ENCODE data around the gene CTNS.

CTNS gene

DNA sequence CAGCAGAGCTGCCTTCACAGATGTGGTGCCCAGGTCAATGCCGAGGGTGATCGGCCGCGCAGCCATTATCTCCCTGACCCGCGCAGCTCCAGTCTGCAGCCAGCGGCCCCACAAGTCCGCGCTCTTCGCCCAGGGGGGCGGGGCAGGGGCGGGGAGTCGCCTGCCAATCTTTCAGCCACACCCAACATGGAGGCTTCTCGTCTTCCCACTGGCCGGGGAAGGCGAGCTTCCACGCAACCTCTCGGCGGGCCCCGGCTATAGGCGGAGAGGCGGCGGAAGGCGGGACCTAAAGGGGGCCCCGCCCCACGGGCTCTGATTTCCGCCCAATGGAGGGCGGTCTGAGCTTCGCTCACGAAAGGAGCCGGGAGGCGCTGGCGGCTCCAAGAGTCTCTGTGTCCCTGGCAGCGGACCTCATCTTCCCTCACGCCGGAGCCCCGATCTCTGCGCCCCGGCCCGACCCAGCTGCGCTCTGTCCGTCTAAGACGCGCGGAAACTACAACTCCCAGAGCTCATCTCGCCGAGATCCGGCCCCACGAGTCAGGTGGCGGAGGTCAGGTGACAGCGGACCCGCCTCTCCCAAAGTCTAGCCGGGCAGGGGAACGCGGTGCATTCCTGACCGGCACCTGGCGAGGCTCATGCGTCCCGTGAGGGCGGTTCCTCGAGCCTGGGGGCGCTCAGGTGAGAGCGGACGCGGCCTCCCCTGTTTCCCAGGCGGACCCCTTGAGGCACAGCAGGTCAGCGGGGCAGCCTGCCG lies at the start of gene CTNS, which contains the start of gene SHPK:
Gene CTNS (plus strand): TSS at position 607 of the 754 bp plus-strand sequence. CDS start 3,447 bp downstream, outside the sequence.
Gene SHPK (minus strand): TSS at position 97 of the 754 bp plus-strand sequence. CDS start 31 bp downstream, at position 66.
- peak; percentile 97 for DNase-seq (ENCODE audit: low spot score)

DNA sequence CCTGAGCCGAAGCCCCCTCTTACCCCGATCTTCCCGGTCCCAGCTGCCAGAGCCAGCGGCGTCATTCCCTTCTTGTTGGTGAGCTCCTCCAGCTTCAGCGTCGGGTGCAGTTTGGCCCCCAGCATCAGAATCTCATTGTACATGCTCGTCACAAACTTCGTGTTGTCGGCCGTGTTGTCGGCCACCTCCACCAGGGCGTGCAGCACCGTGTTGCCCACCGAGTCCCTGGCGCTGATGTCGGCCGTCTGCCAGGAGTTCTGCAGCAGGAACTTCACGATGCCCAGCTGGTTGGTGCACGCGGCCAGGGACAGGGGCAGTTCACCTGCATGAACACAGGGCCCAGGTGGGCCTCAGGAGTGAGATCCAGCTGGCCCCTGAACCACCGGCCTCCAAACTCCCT lies 46.8 kb upstream of the CTNS start:
- no peak for DNase-seq (ENCODE audit: low spot score)

DNA sequence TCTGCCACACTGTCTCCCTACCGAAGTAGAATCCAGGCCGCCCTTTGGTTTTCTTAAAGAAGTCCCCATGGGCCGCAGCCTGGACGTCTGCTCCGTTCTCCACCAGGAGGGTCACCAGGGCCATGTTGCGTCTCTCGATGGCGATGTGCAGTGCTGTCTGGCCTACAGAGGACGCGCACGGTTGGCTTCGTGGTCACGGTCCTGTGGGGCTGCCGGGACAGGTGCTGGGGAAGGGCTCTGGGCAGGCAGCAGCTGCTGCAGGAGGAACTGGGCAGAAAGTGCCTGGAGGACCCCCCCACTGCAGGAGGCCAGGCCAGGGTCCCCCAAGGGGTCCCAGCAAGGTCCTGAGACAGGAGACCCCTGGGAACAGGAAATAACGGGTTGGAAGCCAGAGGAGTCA lies 46.3 kb upstream of the CTNS start:
- no peak for DNase-seq (ENCODE audit: low spot score)

DNA sequence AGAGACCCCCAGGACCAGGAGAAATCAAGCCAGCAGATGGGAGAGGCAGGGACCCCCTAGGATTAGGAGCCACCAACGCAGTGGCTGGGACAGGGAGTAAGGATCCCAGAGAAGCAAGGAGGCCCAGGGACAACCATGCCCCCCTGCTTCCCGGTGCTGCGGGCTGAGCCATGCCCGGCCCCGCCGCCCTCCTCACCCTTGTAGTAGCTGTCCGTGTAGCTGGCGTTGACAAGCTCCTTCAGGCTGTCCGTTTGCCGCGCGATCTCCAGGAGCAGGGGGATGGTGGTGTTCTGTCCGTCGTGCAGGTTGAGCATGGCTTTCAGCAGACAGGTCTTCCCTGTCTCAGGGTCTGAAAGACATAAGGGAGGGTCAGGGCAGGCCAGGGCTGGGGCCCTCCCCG lies 45.8 kb upstream of the CTNS start:
- no peak for DNase-seq (ENCODE audit: low spot score)

DNA sequence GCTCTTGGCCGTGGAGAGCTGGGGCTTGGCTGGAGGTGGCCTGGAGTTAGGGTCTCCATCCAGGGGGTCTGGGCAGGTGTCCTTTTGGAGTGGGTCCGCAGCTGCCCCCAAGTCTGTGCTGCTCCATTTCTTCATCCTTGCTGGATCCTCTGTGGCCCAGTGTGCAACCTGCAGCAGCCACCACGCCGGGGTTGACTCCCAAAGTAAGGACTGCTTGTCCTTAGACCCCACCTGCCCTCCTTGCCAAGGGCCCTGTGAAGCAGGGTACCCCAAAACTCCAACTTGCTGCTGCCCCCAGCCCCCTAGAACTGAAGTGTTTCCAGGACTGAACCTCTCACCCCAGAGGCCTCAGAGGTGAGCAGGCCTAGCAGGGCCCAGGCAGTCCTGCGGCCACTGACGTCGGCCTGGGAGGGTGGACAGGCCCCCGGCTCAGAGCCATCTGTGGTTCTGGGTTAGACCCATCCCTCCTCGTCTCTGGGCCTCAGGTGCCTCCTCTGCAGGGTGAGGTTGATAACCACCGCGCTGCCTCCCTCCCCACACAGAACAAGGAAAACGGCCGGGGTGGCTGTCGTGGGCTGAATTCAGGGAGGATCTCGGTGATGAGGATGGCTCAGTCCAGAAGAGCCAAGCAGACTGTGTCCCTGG lies 44.2 kb upstream of the CTNS start:
- no peak for DNase-seq (ENCODE audit: low spot score)

DNA sequence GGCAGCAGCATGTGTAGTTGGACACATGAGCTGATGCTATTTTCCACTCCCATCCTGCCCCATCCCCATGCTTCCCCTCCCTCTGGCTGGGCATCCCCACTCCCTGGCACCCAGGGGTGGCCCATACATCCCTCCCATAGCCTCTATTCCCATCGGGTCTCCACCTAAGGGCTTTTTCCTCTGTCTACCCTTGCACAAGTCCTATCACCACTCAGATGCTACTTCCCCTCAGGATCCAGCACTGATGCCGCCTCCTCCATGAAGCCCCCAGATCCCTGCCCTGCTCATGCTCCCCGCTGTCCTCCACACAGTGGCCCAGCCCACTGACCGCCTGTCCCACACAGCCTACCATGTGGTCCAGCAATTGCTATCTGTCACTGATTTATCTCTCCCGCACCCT lies 43.2 kb upstream of the CTNS start:
- no peak for DNase-seq (ENCODE audit: low spot score)

DNA sequence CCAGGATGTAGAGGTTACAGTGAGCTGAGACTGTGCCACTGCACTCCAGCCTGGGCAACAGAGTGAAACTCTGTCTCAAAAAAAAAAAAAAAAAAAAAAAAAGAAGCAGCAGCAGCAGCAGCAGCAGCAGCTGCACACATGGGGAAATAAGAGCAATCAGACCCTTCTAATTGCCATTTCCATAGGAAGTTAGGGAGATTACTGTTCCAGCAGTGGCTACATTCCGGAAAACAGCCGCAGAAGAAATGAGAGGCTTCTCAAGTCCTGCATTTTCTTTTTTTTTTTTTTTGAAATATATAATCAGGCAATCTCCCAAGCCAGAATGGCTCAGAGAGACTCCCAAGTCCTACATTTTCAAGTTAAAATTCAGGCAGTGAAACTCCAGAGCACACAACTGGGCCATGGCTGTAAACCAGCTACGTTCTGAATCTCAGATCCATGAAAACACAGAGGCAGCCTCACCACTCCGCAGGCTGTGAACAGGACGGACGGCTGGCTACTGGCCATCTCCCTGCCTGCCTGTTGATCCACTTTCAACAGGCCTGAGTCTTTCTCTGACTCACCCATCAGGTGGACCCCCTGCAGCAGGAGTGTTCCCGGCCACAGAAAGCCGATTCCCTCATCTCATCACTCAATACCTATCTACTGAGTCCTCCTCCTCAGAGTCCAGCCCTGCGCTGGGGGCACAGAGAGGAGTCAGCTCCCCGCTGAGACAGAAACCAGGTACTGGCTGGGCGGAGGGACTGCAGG lies 42.3 kb upstream of the CTNS start:
- no peak for DNase-seq (ENCODE audit: low spot score)

DNA sequence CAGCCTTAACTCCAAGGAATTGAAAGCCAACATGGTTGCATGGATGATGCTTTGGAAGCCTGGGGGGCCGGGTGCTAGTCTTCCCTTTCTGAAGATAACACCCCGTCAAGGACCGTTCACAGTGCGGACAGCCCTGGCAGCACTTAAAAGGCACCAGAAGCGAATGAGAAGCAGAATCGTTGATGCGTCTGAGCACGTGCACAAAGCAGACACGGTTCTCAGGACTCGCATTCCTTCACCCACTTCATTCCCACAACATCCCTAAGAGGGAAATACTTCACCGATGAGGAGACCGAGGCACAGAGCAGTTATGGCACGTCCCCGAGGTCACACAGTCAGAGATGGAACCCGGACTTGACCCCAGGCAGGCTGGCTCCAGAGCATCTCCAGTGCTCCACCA lies 41.6 kb upstream of the CTNS start:
- no peak for DNase-seq (ENCODE audit: low spot score)

DNA sequence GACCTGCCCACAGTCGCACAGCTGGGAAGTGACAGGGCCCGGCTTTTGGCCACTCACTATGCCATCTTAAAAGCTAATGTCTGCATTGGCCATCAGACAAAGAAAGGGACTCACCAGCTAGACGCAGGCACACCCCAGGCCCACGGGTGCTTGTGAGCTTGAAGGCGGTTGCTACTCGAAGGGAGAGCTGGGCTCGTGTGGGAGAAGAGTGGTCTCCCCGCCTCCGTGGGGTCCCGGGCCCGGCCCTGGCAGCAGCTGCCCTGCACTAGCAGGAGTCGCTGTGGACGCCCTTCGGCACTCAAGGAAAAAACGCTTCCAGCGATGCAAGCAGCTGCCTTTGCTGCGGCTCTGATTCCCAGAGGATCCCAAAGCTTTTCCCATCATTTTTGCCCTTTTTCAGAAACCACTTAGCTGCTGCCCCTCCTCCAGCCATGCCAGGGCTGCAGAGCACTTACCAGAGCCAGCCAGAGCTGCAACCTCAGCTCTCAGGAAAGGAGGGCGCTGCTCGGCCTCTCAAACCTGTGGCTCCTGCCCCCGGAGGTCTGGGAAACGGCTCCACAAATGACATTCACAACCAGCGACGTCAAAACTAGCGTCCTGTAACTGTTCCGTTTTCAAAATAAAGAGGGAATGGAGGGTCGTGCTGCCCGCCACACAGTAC lies 39.6 kb upstream of the CTNS start:
- no peak for DNase-seq (ENCODE audit: low spot score)

DNA sequence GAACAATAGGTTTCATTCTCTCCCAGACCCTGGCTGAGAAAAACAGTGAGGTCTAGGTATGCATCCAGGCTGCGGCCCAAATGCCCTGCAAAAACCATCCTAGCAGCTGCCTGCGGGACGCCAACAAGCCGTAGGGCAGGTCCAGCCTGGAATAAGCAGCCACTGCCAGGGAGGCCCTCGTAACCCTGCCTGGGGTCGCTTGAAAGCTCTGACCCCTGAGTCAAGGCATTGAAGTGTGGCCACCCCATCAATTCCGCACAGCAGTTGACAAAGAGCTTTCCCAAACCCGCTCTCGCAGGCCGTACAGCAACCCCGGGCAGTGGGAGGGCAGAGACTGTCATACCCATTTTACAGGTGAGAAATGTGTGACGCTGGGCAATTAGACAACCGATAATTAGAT lies 38.5 kb upstream of the CTNS start:
- no peak for DNase-seq (ENCODE audit: low spot score)

DNA sequence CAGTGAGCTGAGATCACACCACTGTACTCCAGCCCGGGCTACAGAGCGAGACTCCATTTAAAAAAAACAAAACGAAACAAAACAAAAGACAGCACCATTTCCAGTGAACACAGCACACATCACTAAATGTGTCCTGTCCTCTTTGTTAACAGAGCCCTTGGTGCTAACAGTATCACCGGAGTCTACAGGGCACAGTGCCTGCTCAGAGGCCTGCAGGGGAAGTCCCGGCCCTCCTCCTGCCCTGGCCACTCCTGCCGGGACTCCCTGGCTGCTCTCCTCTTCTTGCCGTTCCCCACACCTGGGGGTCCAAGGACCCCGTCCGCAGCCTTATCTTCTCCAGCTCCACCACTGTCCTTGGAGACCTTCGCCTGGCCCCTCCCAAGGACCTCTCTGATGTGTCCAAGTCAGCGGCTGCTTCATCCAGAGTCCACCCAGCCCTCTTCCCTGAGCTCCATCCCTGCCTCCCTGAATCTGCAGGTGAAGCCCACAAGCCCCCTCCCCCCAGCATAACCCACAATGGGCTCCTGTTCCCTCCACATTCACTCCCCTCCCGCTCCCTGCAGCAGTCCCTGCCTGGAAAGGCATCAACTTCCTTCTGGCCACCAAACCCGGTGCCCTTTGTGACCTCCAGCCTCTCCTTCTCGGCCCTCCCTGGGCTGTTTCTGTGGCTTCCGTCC lies 35.9 kb upstream of the CTNS start:
- DNase-seq (ENCODE audit: low spot score) = no peak

DNA sequence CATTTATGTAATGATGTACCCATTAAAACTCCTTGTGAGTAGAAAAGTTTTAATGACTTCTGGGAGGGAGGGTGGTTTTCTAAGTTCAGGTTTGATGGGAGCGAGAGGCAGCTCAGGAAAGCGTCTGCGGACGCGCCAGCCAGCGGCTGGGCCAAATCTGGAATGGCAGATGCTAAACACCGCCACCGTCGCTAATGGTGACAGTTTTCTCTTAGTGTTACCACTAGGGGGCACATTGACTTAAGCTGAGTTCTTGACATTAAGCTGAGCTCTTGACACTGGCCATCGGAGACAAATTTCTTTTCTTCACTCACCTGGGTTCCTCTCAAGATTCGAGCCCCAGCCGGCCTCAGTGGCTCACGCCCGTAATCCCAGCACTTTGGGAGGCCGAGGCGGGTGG lies 34.1 kb upstream of the CTNS start:
- peak; percentile 14 for DNase-seq (ENCODE audit: low spot score)

DNA sequence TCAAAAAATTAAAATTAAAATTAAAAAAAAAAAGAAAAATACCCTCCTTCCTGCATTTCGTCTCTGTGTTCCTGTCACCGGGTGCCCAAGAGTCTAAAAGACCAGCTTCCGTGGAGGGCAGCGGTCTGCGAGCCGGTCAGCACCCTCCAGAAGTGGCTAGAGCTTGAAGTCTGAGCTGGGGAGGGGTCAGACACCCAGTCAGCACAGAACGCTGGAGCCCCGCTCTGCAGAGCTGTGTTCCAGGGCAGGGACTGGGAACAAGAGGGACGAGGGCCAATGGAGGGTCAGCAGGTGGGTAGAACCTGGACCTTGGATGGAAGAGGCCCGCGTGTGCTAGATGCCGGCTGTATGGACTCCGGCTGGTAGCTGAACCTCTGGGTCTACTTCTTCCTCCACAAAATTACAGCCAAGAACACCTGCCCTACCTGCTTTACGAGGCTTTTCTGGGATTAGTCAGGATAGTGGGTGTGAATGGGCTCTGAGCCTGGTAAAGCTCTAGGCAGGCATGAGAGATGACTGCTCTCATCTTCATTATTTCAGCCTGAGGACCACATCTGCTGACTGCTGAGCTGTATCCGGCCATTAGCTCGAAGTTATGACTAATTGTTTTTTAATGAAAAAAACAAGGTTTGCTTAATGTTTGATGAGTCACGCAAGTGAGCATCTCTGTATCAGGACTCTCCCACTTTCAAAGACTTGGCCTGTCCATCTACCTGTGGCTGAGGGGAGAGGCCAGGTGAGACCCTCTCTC lies 33.3 kb upstream of the CTNS start:
- DNase-seq (ENCODE audit: low spot score) = peak; percentile 69

DNA sequence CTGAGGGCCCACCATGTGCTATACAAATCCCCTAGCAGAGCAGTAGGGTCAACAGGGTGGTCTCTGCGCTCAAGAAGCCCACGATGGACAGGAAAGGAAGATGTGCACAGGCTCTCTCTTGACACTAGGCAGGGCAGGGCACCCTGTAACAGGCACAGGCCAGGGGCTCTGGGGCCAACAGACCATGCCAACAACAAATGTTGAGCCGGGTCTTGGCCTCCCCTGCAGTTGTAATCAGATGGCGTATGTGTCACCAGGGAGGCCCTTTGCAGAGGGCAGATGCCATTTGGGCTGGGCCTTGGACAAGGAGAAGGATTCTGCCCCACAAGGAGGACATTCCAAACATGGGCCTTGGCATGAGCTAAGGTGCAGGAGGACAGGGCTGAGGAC lies 32.7 kb upstream of the CTNS start:
- DNase-seq (ENCODE audit: low spot score) = no peak

DNA sequence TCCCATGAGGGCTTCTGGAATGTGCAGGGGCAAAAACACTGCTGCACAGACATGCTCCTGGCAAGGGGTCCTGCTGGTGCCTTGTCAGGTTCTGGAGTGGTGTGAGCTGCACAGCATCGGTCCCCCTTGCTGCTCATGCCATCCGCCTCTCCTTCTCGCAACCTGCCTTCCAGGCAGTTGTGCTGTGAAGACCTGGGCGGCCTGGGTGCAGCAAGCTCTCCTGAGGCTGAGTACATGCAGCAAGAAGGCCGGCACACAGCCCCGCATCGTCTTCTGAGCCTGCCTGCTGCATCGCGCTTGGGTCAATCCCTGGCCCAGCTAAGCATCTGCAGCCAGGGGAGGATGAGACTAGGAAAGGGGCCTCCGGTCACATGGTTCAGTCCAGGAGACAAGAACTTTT lies 26.9 kb upstream of the CTNS start:
- no peak for DNase-seq (ENCODE audit: low spot score)

DNA sequence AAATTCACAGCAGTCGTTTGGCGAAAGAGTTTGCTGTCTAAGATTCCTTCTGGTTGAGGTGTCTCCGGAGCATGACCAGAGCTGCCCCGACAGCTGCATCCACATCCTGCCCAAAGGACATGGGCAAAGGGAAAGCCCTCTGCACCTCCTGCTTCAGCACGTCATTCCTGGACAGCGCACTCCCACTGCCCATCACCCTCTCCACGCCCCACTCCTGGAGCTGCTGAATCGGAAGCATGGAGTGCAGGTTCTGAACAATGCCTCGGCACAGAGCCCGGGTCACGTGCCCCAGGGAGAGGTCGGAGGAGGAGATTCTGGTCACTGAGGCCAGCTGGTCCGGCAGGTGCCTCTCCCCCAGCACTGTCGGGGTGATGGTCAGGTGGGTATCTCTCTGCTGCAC lies 26.0 kb upstream of the CTNS start:
- no peak for DNase-seq (ENCODE audit: low spot score)

DNA sequence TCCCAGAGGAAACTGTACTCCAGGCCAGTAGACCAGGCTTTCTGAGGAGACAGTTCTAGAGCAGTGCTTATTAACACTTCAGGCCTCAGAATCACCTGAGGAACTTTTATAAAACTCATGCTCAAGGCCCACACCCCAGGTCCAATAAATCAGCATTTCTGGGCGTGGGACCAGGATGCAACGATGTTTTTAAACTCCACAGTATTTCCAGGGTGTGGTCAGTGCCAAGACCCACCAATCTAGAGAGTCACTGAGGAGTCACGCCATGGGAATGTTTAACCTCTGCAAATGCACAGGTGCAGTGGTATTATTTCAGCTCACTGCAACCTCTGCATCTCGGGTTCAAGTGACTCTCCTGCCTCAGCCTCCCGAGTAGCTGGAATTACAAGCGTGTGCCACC lies 23.4 kb upstream of the CTNS start:
- no peak for DNase-seq (ENCODE audit: low spot score)

DNA sequence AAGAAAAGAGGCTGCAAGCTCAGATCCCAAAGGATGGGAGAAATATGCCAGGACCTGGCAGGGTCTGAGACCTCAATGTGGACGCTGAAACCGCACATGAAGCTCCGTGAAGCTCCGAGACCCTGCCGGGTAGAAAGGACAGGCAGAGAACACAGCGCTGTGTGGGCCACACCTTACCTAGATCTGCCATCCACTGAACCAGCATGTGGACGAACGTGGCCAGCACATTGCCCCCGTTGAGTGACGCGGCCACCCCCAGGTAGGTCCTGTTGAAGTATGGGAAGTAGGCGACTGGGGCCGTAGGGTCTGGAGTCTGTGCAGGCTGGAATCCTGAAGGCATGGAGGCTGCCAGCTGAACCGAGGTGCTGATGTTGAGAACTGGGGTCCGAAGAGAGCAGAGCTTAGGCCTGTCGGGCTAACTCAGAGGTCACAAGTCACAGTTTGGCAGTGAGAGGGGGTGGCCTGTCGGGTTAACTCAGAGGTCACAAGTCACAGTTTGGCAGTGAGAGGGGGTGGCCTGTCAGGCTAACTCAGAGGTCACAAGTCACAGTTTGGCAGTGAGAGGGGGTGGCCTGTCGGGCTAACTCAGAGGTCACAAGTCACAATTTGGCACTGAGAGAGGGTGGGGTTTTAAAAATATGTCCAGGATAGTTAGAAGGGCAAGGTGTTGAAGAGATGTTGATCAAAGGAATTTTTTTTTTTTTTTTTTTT lies 21.2 kb upstream of the CTNS start:
- no peak for DNase-seq (ENCODE audit: low spot score)

DNA sequence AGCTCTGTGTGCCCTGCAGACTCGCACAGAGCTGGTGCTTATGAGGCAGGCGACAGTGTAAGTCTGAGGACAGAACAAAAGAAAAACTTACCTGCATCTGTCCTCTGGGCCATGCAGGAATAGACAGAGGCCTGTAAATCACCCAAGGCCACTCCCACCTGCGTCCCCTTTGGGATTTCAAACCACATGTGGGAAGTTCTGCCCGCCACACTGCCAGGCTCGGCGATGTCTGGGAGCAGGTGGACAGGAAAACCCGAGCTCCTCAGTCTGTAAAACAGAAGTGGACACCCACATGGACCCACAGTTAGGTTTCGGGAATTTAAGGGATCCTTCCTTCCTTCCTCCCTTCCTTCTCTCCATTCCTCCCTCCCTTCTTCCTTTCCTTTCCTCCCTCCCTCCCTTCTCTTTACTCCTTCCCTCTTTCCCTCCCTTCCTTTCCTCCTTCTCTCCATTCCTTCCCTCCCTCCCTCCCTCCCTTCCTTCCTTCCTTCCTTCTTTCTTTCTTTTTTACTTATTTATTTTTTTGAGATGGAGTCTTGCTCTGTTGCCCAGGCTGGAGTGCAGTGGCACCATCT lies 15.3 kb upstream of the CTNS start:
- DNase-seq (ENCODE audit: low spot score) = no peak

DNA sequence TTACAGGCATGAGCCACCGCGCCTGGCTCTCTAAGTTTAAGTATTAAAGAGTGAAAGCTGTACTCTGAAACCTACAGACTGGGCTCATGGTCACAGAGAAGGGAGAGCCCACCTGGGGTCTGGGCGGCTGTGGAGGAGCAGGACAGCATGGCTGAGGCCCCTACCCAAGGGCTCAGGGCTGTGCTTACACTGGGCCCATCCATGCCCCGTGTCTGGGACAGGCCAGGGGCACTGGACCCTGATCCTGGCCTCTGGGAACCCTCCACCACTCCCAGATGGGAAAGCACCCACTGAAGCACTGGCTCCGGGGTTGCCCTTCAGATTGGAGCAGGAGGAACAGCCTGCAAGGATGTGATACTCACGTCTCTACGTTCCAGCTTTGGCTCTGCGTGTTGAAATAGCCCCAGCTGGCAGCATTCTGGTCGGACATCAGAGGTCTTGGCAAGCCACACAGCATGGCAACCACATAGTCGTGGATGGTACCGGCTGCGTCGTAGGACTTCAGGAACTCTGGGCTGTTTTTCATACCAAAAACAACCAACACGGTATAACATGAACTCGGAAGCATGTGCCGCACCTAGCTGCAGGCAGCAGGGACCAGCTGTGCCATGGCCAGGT lies 13.5 kb upstream of the CTNS start:
- DNase-seq (ENCODE audit: low spot score) = no peak

Data from RKO (cell line).